GM21390 (cell line): ENCODE results near the gene SLC28A2.
"Not testable (repeated sequence)": the region's sequence is repeated elsewhere in the genome, so short reads cannot be mapped to it uniquely, and the experiment has no call there.

Experiments
- ATAC-seq: cut with Tn5 transposase; IDR thresholded peaks from one replicate; pipeline ENCODE4 v1.9.1; 2021; ENCODE audit not compliant: unreplicated experiment

SLC28A2 gene

DNA sequence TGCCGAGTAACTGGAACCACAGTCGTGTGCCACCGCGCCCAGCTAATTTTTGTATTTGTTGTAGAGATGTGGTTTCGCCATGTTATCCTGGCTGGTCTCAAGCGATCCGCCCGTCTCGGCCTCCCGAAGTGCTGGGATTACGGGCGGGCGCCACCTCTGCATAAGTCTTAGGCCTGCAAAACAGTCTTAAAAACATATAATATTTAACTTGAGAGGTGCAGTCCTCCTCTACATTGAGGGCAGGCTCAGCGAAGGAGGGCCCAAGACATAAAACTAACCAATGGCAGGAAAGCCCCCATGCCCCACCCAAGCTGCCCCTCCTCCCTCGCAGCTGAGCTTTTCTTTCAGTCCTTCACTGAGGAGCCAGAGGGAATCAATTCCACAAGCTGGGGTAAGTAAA lies at the start of gene SLC28A2:
Gene SLC28A2 (plus strand): TSS at position 347 of the 400 bp plus-strand sequence. CDS start 982 bp downstream, outside the sequence.
- no peak for ATAC-seq

GRCh38 chr15:45203182-45203581 lies 48.9 kb upstream of the SLC28A2 start:
- no peak for ATAC-seq

DNA sequence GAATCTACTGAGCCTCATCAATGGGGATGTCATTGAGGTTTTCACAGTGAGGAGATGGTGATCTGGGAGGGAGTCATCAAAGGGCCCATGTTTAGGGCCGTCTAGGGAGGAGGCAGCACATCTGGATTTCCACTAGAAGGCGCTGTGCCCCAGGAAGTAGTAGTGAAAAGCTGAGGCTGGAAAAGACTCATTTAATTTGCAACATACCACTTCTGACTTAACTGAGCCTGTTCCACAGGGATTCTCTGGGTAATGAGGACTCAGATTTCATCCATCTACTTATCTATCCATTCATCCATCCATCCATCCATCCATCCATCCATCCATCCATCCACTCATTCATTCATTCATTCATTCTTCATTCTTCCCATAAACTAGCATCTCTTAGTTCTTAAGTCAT lies 46.8 kb upstream of the SLC28A2 start:
- no peak for ATAC-seq

DNA sequence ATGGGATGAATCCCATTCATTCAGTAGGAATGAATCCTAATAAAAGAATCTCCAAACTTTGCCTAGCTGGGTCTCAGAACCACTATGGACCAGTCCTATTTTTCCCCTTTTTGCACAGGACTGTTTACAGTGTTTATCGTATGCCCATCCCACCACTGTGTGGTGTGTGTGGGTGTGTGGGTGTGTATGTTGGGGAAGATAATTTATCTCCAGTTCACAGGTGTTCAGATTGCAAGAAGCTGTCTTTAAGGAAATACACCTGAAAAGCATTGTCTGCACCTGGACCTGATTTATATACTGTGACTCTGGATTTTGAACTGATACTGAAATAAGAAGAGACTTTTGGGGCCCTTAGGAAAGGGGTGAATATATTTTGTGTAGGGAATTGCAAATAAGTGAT lies 39.5 kb upstream of the SLC28A2 start:
- ATAC-seq = no peak

- no peak for ATAC-seq
Observed at GRCh38 chr15:45221053-45221599, 30.9 kb upstream of the SLC28A2 start.

GRCh38 chr15:45221967-45222366 lies 30.1 kb upstream of the SLC28A2 start:
- no peak for ATAC-seq

DNA sequence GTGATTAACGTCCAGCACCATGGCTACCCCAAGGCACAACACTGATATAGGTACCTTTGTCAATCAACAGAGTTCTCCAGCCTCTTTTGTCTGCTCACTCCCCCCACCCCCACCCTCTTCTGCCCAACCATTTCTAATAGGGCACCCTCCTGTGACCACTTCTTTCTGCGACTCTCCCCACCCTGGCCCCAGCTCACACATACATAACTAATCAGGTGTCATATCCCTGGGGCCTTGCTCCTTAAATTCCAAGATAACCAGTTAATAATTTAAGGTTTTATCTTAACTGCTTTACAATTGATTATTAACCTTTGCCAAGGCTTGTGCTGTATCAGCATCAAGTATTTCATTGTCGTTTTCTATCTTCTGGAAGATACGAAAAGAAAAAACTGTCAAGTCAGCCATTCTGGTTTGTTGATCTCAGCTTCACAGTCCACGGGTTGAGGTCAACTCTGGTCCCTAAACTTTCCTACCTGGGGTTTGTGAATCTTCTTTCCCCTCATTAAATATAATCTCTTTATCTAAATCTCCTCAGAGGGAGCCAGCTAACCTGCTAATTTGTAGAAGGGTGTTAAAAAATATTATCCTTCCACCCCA lies 27.3 kb upstream of the SLC28A2 start:
- ATAC-seq = no peak

- ATAC-seq = no peak
Observed at GRCh38 chr15:45225506-45226273, 26.3 kb upstream of the SLC28A2 start.

DNA sequence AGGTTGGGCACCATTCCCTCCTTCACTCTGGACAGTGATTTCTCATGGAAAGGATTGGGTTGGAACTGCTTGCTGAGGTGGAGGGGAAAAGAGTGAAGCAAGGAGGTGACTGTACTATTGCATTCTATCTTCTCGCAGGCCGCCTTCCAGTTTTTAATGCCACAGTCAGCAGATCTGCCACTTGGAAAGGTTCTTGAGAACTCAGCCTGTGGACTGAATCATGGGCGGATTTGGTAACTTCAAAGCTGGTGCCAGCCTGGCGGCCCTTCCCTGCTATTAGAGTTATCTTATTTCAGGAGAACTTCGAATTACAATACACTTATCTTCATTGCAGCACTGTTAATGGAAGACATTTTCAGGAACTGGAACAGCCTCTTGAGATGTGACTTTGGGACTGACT lies 23.1 kb upstream of the SLC28A2 start:
- no peak for ATAC-seq

GRCh38 chr15:45230245-45230965 lies 21.6 kb upstream of the SLC28A2 start:
- ATAC-seq = no peak

- ATAC-seq = no peak
Observed at GRCh38 chr15:45231132-45231531, 20.9 kb upstream of the SLC28A2 start.

- no peak for ATAC-seq
Observed at GRCh38 chr15:45231864-45232562, 20.0 kb upstream of the SLC28A2 start.

DNA sequence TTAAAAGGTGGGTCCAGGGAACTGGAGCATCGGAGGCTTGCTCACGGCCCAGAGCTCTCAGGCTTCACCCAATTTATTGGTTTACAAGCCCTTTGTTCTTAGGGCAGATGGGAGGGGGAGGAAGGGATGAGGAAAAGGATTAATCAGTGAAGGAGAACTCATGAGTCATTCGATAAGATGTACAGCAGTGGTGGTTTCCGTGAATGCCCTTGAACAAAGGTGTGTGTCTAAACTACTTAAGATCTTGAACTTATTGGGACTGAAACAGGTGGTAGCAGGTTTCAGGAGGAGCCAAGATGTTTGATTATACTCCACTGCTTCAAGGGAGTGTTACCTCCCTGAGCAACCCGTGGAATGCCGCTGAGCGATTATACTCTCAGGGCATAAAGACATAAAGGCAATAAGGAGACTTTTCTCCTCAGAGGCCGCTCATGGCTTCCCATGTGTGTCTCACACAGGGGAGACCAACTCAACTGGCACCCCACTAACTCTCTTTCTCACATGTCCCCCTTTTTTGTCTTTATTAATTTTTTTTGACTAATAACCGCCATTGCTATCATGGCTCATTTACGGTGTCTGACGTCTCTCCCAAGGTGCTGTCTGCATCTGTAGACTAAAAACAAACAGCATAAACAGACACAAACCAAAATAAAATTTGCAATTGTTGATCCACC lies 17.3 kb upstream of the SLC28A2 start:
- ATAC-seq = no peak

DNA sequence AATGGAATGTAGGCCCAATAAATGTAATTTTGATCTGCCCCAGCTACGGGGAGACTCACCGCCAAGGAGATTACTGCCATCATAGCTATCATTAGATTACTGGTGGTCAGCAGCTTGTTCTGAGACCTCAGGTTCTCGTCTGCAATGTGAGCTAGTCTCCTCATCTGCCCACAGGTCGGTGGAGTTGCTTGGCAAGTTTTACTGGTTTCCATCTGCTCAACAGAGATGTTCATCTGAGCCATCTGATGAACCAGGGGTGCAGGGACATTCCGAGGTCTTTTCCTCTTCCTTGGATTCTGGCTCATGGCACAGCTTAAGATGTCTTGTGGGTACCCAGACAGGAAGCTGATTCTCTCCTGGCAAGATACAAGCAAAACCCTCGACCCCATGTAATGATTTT lies 15.2 kb upstream of the SLC28A2 start:
- ATAC-seq = not testable (repeated sequence)

DNA sequence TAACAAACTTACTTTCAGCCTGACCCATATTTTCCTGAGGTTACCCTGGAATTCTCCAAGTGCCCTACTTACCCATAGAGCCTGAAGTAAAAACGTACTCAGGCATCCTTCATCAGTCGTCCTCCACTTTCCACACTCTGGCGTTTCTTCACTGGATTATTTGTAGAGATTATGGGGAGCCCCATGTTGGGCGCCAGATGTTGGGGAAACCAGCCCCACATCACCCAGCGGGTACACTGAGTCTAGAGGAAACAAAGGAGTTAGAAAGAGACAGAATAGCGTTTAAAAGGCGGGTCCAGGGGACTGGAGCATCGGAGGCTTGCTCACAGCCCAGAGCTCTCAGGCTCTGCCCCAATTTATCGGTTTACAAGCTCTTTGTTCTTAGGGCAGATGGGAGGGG lies 9.7 kb upstream of the SLC28A2 start:
- ATAC-seq = no peak

- ATAC-seq = no peak
Observed at GRCh38 chr15:45249125-45249780, 2.8 kb upstream of the SLC28A2 start.

DNA sequence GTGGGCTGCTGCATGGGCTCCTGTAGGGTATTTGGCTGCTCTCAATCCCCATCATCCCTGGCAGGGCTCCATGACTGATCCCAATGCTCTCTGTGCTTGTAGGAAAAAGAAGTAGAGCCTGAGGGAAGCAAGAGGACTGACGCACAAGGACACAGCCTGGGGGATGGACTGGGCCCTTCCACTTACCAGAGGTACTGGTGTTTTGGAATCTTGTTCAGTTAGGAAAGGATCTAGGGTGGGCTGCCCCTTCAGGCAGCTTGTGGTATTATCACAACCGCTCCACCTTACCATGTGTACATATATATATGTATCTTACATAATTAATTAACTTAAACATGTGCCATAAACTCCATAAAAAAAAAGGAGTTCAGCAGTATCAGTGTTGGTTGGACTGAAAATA lies 1.3 kb downstream of the SLC28A2 start:
- ATAC-seq = no peak

GRCh38 chr15:45254405-45254804 lies 2.4 kb downstream of the SLC28A2 start:
- no peak for ATAC-seq

DNA sequence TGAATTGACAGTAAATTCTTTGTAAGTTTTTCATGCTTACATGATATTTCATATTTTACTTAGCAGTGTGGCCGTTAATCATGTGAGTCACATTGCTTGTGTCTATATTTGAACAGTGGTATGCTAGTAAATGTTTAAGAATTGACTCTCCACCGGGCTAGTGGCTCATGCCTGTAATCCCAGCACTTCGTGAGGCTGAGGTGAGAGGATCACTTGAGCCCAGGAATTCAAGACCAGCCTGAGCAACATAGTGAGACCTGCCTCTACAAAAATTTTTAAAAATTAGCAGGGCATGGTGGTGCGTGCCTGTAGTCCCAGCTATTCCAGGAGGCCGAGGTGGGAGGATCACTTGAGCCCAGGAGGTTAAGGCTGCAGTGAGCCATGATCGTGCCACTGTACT lies 2.8 kb downstream of the SLC28A2 start:
- ATAC-seq = not testable (repeated sequence)

- ATAC-seq = no peak
Observed at GRCh38 chr15:45259796-45260195, 7.8 kb downstream of the SLC28A2 start.
